IMR-90 (cell line): ENCODE measurements around the gene TPM2. TPM values are rescaled to one million over a fixed set of nuclear protein-coding genes. Genes with fewer than 3 reads are reported as not detected.

Experiments
- ATAC-seq: fragments of 200-7000 bp; cut with Tn5 transposase; 2 replicates; pipeline ENCODE4 v1.9.1; 2020; ENCODE audit warnings: low read depth, mild to moderate bottlenecking, moderate library complexity
- BruUV-seq: library from RNA; stranded (reverse); fragments of 400-500 nt; replicated peaks from 2 replicates; lab custom pipeline; 2021; lab: Mats Ljungman, UMichigan
- CTCF ChIA-PET: fragments of 300-600 bp; formaldehyde crosslinking; extraction: SDS; loops from one replicate; lab custom pipeline; 2021; ENCODE audit warnings: antibody characterized with exemption; lab: Yijun Ruan, JAX
- POLR2A ChIA-PET: fragments of 300-600 bp; sonication (Branson Sonifier 250); formaldehyde crosslinking; loops from one replicate; lab custom pipeline; 2022; ENCODE audit warnings: antibody characterized with exemption; ENCODE audit not compliant: unreplicated experiment; lab: Charles Lee
- DNase-seq: peaks from one replicate; pipeline ENCODE4 v3.0.0; 2013
- H2AFZ ChIP-seq: replicated peaks from 2 replicates; pipeline ENCODE3; 2013; ENCODE audit warnings: low read length, mild to moderate bottlenecking; ENCODE audit not compliant: poor library complexity
- H2AK5ac ChIP-seq: 2 replicates; pipeline ENCODE4 v1.6.1; 2013; ENCODE audit warnings: low read depth, low read length, inconsistent platforms
- H2AK9ac ChIP-seq: replicated peaks from 2 replicates; pipeline ENCODE3; 2013; ENCODE audit warnings: mild to moderate bottlenecking, low read depth, low read length, moderate library complexity; ENCODE audit not compliant: poor library complexity
- H2BK120ac ChIP-seq: 2 replicates; pipeline ENCODE4 v1.6.1; 2013; ENCODE audit warnings: low read depth, low read length, inconsistent platforms
- H2BK15ac ChIP-seq: 3 replicates; pipeline ENCODE4 v1.6.1; 2013; ENCODE audit warnings: low read depth, low read length, inconsistent platforms
- H2BK20ac ChIP-seq: 2 replicates; pipeline ENCODE4 v1.6.1; 2013; ENCODE audit warnings: low read depth, mild to moderate bottlenecking, inconsistent platforms, low read length, moderate library complexity
- H2BK5ac ChIP-seq: 2 replicates; pipeline ENCODE4 v1.6.1; 2013; ENCODE audit warnings: mild to moderate bottlenecking, low read depth, low read length, inconsistent platforms; ENCODE audit not compliant: poor library complexity, severe bottlenecking
- H3K14ac ChIP-seq: replicated peaks from 2 replicates; pipeline ENCODE4 v1.6.1; 2013; ENCODE audit warnings: low read depth, low read length, inconsistent platforms
- H3K18ac ChIP-seq: 2 replicates; pipeline ENCODE4 v1.6.1; 2013; ENCODE audit warnings: low read depth, low read length, control low read depth
- H3K23ac ChIP-seq: 2 replicates; pipeline ENCODE4 v1.6.1; 2013; ENCODE audit warnings: low read depth, low read length, inconsistent platforms
- H3K27ac ChIP-seq: 2 replicates; pipeline ENCODE4 v1.5.1; 2013; ENCODE audit warnings: mild to moderate bottlenecking, control low read depth, low read length; ENCODE audit not compliant: insufficient read depth
- H3K27me3 ChIP-seq: 2 replicates; pipeline ENCODE4 v1.6.1; 2013; ENCODE audit warnings: low read length; ENCODE audit not compliant: control insufficient read depth, insufficient read depth
- H3K36me3 ChIP-seq: 2 replicates; pipeline ENCODE4 v1.6.1; 2013; ENCODE audit warnings: low read length, mixed read lengths; ENCODE audit not compliant: control insufficient read depth, insufficient read depth
- H3K4ac ChIP-seq: 2 replicates; pipeline ENCODE4 v1.6.1; 2013; ENCODE audit warnings: low read depth, low read length, inconsistent platforms
- H3K4me1 ChIP-seq: 2 replicates; pipeline ENCODE4 v1.6.1; 2013; ENCODE audit warnings: low read length, mixed read lengths; ENCODE audit not compliant: control insufficient read depth, insufficient read depth
- H3K4me2 ChIP-seq: 2 replicates; pipeline ENCODE4 v1.6.1; 2013; ENCODE audit warnings: low read depth, mild to moderate bottlenecking, control low read depth, low read length, moderate library complexity
- H3K4me3 ChIP-seq: 2 replicates; pipeline ENCODE4 v1.5.1; 2013; ENCODE audit warnings: low read depth, mild to moderate bottlenecking, control low read depth, low read length, moderate library complexity; ENCODE audit not compliant: insufficient read depth
- H3K56ac ChIP-seq: 2 replicates; pipeline ENCODE4 v1.6.1; 2013; ENCODE audit warnings: low read length, inconsistent platforms; ENCODE audit not compliant: insufficient read depth; ENCODE audit errors: extremely low read depth
- H3K79me1 ChIP-seq, 2 experiments: 2 replicates each; pipeline ENCODE4 v1.6.1; 2013; ENCODE audit warnings: low read length in 2 of 2, inconsistent platforms in 1 of 2, low read depth in 1 of 2
- H3K9ac ChIP-seq: 2 replicates; pipeline ENCODE4 v1.6.1; 2013; ENCODE audit warnings: low read depth, low read length, control low read depth
- H3K9me1 ChIP-seq: 2 replicates; pipeline ENCODE4 v1.6.1; 2013; ENCODE audit warnings: low read length, inconsistent platforms; ENCODE audit not compliant: insufficient read depth
- H3K9me3 ChIP-seq: 2 replicates; pipeline ENCODE4 v1.6.1; 2013; ENCODE audit warnings: low read length; ENCODE audit not compliant: control insufficient read depth, insufficient read depth
- H4K20me1 ChIP-seq: 2 replicates; pipeline ENCODE4 v1.6.1; 2013; ENCODE audit warnings: low read length, inconsistent platforms; ENCODE audit not compliant: insufficient read depth
- H4K5ac ChIP-seq: 2 replicates; pipeline ENCODE4 v1.6.1; 2013; ENCODE audit warnings: mild to moderate bottlenecking, low read depth, low read length, control low read depth
- H4K8ac ChIP-seq, 2 experiments: 2 replicates each; pipeline ENCODE4 v1.6.1; 2013; ENCODE audit warnings: low read depth in 2 of 2, low read length in 2 of 2, control low read depth in 1 of 2, inconsistent platforms in 1 of 2
- H4K91ac ChIP-seq: 2 replicates; pipeline ENCODE4 v1.6.1; 2013; ENCODE audit warnings: low read depth, low read length, inconsistent platforms; ENCODE audit not compliant: insufficient read depth
- CEBPB ChIP-seq: IDR thresholded peaks from 2 replicates; pipeline ENCODE4 v1.6.1; 2012; ENCODE audit warnings: low read depth, low read length, improper control_type of control experiment
- FOS ChIP-seq: fragments of 150-350 bp; IDR thresholded peaks from 2 replicates; pipeline ENCODE4 v1.6.1; 2016; ENCODE audit warnings: low read depth, low read length
- MAZ ChIP-seq: IDR thresholded peaks from 2 replicates; pipeline ENCODE4 v1.6.1; 2012; ENCODE audit warnings: low read depth, mild to moderate bottlenecking, low read length, improper control_type of control experiment, moderate library complexity, borderline replicate concordance
- NFE2L2 ChIP-seq: fragments of 150-350 bp; IDR thresholded peaks from 2 replicates; pipeline ENCODE4 v1.6.1; 2016; ENCODE audit warnings: low read depth, mild to moderate bottlenecking, low read length
- POLR2A ChIP-seq: IDR thresholded peaks from 2 replicates; pipeline ENCODE4 v1.6.1; 2012; ENCODE audit warnings: mild to moderate bottlenecking, low read depth, low read length
- RCOR1 ChIP-seq: IDR thresholded peaks from 2 replicates; pipeline ENCODE4 v1.6.1; 2012; ENCODE audit warnings: mild to moderate bottlenecking, low read length, improper control_type of control experiment; ENCODE audit not compliant: insufficient replicate concordance
- RFX5 ChIP-seq: IDR thresholded peaks from 2 replicates; pipeline ENCODE4 v1.8.0; 2012; ENCODE audit warnings: low read depth, mild to moderate bottlenecking, low read length, moderate library complexity
- SMC3 ChIP-seq: fragments of 150-350 bp; IDR thresholded peaks from 2 replicates; pipeline ENCODE4 v1.6.1; 2016; ENCODE audit warnings: low read depth, mild to moderate bottlenecking, antibody characterized with exemption, low read length, moderate library complexity
- WGBS, 2 experiments: methylation state at CpG; one replicate each; pipeline versions ENCODE4 v1.1.5 to v1.1.7; 2013; ENCODE audit warnings: missing lambda C conversion rate in 2 of 2; ENCODE audit not compliant: insufficient read length in 1 of 2; ENCODE audit errors: extremely low coverage in 2 of 2; 5-methylcytosine and 5-hydroxymethylcytosine counted together
- dilution Hi-C: fragments of 300-500 bp; cut with HindIII; formaldehyde crosslinking; loops from one replicate; pipeline ENCODE4 v1.14.3; 2018; ENCODE audit warnings: low sequenced_read_pairs; ENCODE audit not compliant: unreplicated experiment
- in situ Hi-C: fragments of 300-500 bp; cut with MboI; formaldehyde crosslinking; loops from 3 replicates; pipeline ENCODE4 v1.14.3; 2019; ENCODE audit warnings: low sequenced_read_pairs, inconsistent platforms, mixed read lengths
- intact Hi-C: fragments of 100-400 bp; cut with micrococcal nuclease; formaldehyde crosslinking; loops from 2 replicates; pipeline ENCODE4 v1.10.0; 2022
- polyA plus RNA-seq, 3 experiments: library from polyadenylated mRNA; depleted of rRNA; stranded (reverse); fragments of >200 nt; gene quantifications; 2 replicates each; pipeline ENCODE4 v1.2.3, GENCODE V29; 2012; ENCODE audit warnings: low replicate concordance in 1 of 3
- total RNA-seq: library from RNA; depleted of rRNA; stranded (reverse); fragments of >200 nt; gene quantifications from 2 replicates; pipeline ENCODE4 v1.2.3, GENCODE V29; 2012
- TF ChIP-seq, protein P1 (sequence below): fragments of 150-350 bp; IDR thresholded peaks from 2 replicates; pipeline ENCODE4 v1.6.1; 2016; ENCODE audit warnings: low read depth, mild to moderate bottlenecking, low read length, moderate library complexity, borderline replicate concordance
- TF ChIP-seq, protein P2 (sequence below): fragments of 150-350 bp; IDR thresholded peaks from 2 replicates; pipeline ENCODE4 v1.6.1; 2017; ENCODE audit warnings: mild to moderate bottlenecking, antibody characterized with exemption, low read length, low read depth

Gene TPM2
- total and polyA plus RNA-seq, 2 of the 4 experiments (the other 2 are of a cell fraction): 960 to 2,500 TPM

DNA sequence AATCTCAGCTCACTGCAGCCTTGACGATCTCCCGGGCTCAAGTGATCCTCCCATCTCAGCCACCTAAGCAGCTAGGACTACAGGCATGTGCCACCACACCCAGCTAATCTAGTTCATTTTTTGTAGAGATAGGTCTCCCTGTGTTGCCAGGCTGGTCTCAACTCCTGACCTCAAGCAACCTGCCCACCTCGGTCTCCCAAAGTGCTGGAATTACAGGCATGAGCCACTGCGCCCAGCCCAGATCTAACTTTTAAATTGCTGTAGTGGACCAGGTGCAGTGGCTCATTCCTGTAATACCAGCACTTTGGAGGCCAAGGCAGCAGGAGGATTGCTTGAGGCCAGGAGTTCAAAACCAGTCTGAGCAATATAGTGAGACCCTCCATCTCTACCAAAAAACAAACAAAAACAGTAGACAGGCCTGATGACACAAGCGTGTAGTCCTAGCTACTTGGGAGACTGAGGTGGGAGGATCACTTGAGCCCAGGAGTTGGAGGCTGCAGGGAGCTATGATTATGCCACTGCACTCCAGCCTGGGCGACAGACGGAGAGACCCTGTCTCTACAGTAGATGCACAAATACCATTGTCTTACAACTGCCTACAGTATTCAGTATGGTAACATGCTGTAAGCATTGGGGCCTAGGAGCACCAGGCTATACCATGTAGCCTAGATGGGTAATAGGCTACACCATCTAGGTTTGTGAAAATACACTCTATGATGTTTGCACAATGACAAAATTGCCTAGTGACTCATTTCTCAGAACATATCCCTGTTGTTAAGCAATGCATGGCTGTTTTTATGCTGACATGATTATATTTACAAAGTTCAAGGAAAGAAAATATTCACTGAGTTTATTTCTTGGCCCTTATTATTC, 37.5 kb downstream of the TPM2 start (continued):
- TF ChIP-seq CEBPB (peak; percentile 96), NFE2L2 (no peak)

DNA sequence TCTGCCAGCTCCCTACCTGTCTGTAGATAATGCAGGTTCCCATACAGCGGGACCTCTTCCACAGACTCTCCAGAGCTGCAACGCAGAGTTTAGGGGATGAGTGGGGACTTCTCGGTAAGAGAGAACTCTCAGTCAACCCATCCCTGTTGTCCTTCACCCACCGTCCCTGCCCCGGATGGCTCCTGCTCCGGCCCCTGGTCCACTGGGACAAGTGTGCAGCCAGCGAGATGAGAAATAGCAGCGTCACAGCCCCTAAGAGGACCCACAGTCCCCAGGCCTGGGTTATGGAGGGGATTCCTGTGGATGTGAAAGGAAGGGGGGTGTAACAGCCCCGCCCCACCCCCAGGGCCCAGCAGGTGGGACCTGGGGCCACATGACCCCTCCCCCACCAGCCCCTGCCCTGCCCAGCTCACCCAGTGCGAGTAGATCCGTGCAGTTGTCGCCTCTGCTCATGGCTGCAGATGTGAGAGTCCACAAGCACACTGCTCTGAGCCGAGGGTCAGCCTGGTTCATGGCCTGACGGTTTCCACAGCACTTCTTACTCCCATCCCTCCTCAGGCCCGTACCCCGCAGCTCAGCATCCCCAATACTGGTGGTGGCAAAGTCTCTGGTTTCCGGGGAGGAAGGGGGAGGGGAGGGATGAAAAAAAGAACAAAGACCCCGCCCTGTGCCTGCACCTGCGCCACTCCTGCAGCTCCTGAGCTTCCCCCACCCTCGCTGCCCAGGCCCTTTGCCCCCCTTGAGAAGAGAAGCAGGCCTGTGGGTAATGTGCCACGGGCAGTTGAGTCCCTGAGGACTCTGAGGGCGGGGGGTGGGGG, 39.2 kb downstream of the TPM2 start, which contains the start of gene SIT1:
TSS of gene SIT1 (minus strand) at position 591 of the 818 bp plus-strand sequence. CDS start at position 513, 78 bp downstream.
- ATAC-seq: no peak
- intact Hi-C loops (loop anchor here (10.0 kb wide), 2 partner anchors 164 to 166 kb away; partner anchors contain the start of genes HINT2 and SPAG8), in situ Hi-C loops (loop anchor here (10.0 kb wide), 1 partner anchor 146 kb away; no protein-coding TSS in a partner anchor)
- TF ChIP-seq RFX5 (no peak), FOS (no peak), SMC3 (no peak), CEBPB (no peak), MAZ (no peak), POLR2A (no peak), RCOR1 (no peak)
- TF ChIP-seq, protein P1, sequence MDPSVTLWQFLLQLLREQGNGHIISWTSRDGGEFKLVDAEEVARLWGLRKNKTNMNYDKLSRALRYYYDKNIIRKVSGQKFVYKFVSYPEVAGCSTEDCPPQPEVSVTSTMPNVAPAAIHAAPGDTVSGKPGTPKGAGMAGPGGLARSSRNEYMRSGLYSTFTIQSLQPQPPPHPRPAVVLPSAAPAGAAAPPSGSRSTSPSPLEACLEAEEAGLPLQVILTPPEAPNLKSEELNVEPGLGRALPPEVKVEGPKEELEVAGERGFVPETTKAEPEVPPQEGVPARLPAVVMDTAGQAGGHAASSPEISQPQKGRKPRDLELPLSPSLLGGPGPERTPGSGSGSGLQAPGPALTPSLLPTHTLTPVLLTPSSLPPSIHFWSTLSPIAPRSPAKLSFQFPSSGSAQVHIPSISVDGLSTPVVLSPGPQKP: no peak
- TF ChIP-seq, protein P2, sequence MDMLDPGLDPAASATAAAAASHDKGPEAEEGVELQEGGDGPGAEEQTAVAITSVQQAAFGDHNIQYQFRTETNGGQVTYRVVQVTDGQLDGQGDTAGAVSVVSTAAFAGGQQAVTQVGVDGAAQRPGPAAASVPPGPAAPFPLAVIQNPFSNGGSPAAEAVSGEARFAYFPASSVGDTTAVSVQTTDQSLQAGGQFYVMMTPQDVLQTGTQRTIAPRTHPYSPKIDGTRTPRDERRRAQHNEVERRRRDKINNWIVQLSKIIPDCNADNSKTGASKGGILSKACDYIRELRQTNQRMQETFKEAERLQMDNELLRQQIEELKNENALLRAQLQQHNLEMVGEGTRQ: no peak

More for the DNA sequence above, 39.2 kb downstream of the TPM2 start, which contains the start of gene SIT1:
- no peak within 1 kb of the TSS for H3K4me3 ChIP-seq
- H3K27me3 ChIP-seq: no peaks in the 10 kb centered on the region
- H2AFZ ChIP-seq: peak within 1 kb of the TSS; percentile 73
- H4K20me1 ChIP-seq: no peaks in the 10 kb centered on the region
- H4K5ac ChIP-seq: no peak within 1 kb of the TSS
- WGBS, 2 experiments: 55% methylated on average over 4 of the region's 22 CpGs; no CpG with 5 or more reads in 1 of the 2 experiments
- H3K14ac ChIP-seq: no peak within 1 kb of the TSS
- peaks cover 4% of the 10 kb centered on the region; the same call in 1 of the 2 replicates for H3K9me1 ChIP-seq
- peak within 1 kb of the TSS; percentile 39 for H2AK9ac ChIP-seq
- no peak for DNase-seq
- H3K36me3 ChIP-seq: no peaks in the 10 kb centered on the region
- POLR2A ChIA-PET: no interaction called here
- H3K9ac ChIP-seq: no peak within 1 kb of the TSS
- H4K91ac ChIP-seq: no peak within 1 kb of the TSS; the same call in 1 of the 2 replicates
- no peak within 1 kb of the TSS for H3K4ac ChIP-seq
- 0 out of 4 replicates have a peak, but pooled peaks cover 0 to 4% of the 10 kb centered on the region in 2 experiments for H3K79me1 ChIP-seq
- peaks cover 14% of the 10 kb centered on the region for H3K4me1 ChIP-seq
- H2BK15ac ChIP-seq: no peak within 1 kb of the TSS
- no peak within 1 kb of the TSS for H3K18ac ChIP-seq
- dilution Hi-C loops: no loop called here
- H2BK5ac ChIP-seq: no peak within 1 kb of the TSS
- H2AK5ac ChIP-seq: no peak within 1 kb of the TSS
- no peak within 1 kb of the TSS for H2BK20ac ChIP-seq
- no peak within 1 kb of the TSS for H2BK120ac ChIP-seq
- no peaks in the 10 kb centered on the region for H3K9me3 ChIP-seq
- H3K56ac ChIP-seq: no peak within 1 kb of the TSS
- H3K27ac ChIP-seq: no peak within 1 kb of the TSS
- no peak within 1 kb of the TSS for H3K4me2 ChIP-seq
- H4K8ac ChIP-seq: no peak within 1 kb of the TSS
- CTCF ChIA-PET: no interaction called here
- H3K23ac ChIP-seq: no peak within 1 kb of the TSS
- no TSS peak for BruUV-seq
